Stimulated activated CD8-positive, alpha-beta memory T cell treated with anti-CD3 and anti-CD28 coated beads, Interleukin-15, amount 100 ng/mL, for 24 hours (primary cell): ENCODE measurements around the gene SNRNP48.

Experiments
- DNase-seq: peaks from one replicate; pipeline ENCODE4 v3.0.0-alpha.2; 2020; ENCODE audit warnings: low read depth

SNRNP48 gene

GRCh38 chr6:7594579-7595125, 4.7 kb downstream of the SNRNP48 start:
- DNase-seq, result no peak

GRCh38 chr6:7604003-7604402, 14.0 kb downstream of the SNRNP48 start:
- no peak for DNase-seq

- no peak for DNase-seq
These were observed 14.5 kb downstream of the SNRNP48 start for GRCh38 chr6:7604506-7604905.

GRCh38 chr6:7615611-7616383, 25.8 kb downstream of the SNRNP48 start:
- DNase-seq, result no peak

GRCh38 chr6:7617801-7618764, 28.1 kb downstream of the SNRNP48 start:
- DNase-seq, result no peak

- no peak for DNase-seq
These were observed 31.8 kb downstream of the SNRNP48 start for GRCh38 chr6:7621761-7622160.

- no peak for DNase-seq
These were observed 35.1 kb downstream of the SNRNP48 start for GRCh38 chr6:7624796-7625710.

GRCh38 chr6:7628479-7628878, 38.5 kb downstream of the SNRNP48 start:
- DNase-seq, result no peak

- DNase-seq, result no peak
These were observed 38.9 kb downstream of the SNRNP48 start for GRCh38 chr6:7628909-7629308.

- DNase-seq, result no peak
These were observed 39.3 kb downstream of the SNRNP48 start for GRCh38 chr6:7629321-7629720.

GRCh38 chr6:7630792-7631191, 40.8 kb downstream of the SNRNP48 start:
- no peak for DNase-seq

- DNase-seq, result no peak
These were observed 41.5 kb downstream of the SNRNP48 start for GRCh38 chr6:7631466-7631865.

- DNase-seq, result no peak
These were observed 42.7 kb downstream of the SNRNP48 start for GRCh38 chr6:7632501-7633290.

- no peak for DNase-seq
These were observed 43.4 kb downstream of the SNRNP48 start for GRCh38 chr6:7633361-7633760.

- no peak for DNase-seq
These were observed 46.2 kb downstream of the SNRNP48 start for GRCh38 chr6:7636151-7636550.

- no peak for DNase-seq
These were observed 47.5 kb downstream of the SNRNP48 start for GRCh38 chr6:7637533-7637932.

GRCh38 chr6:7639427-7639826, 49.4 kb downstream of the SNRNP48 start:
- no peak for DNase-seq

GRCh38 chr6:7640016-7640415, 50.0 kb downstream of the SNRNP48 start:
- no peak for DNase-seq

- no peak for DNase-seq
These were observed 50.9 kb downstream of the SNRNP48 start for GRCh38 chr6:7640607-7641577.

- no peak for DNase-seq
These were observed 52.8 kb downstream of the SNRNP48 start for GRCh38 chr6:7642791-7643190.
